IPS-20b (cell line): ENCODE data around the gene NR1I3.

Source experiments
- H3K27ac ChIP-seq: one replicate; pipeline ENCODE4 v1.5.1; 2013; ENCODE audit warnings: low read length
- H3K27me3 ChIP-seq: 2 replicates; pipeline ENCODE4 v1.6.1; 2013; ENCODE audit warnings: mild to moderate bottlenecking, low read length, inconsistent platforms; ENCODE audit not compliant: insufficient read depth
- H3K36me3 ChIP-seq: 2 replicates; pipeline ENCODE4 v1.6.1; 2013; ENCODE audit warnings: low read depth, mild to moderate bottlenecking, inconsistent platforms, low read length, moderate library complexity; ENCODE audit not compliant: insufficient read depth
- H3K4me1 ChIP-seq: 2 replicates; pipeline ENCODE4 v1.6.1; 2013; ENCODE audit warnings: mild to moderate bottlenecking, control low read depth, inconsistent platforms, low read length, moderate library complexity; ENCODE audit not compliant: insufficient read depth
- H3K4me3 ChIP-seq: 2 replicates; pipeline ENCODE4 v1.5.1; 2013; ENCODE audit warnings: mild to moderate bottlenecking, low read length, inconsistent platforms
- H3K9ac ChIP-seq: 2 replicates; pipeline ENCODE4 v1.6.1; 2013; ENCODE audit warnings: low read depth, mild to moderate bottlenecking, inconsistent platforms, low read length, moderate library complexity
- H3K9me3 ChIP-seq: 2 replicates; pipeline ENCODE4 v1.6.1; 2013; ENCODE audit warnings: mild to moderate bottlenecking, low read depth, low read length, inconsistent platforms; ENCODE audit not compliant: insufficient read depth

Gene NR1I3, protein sequence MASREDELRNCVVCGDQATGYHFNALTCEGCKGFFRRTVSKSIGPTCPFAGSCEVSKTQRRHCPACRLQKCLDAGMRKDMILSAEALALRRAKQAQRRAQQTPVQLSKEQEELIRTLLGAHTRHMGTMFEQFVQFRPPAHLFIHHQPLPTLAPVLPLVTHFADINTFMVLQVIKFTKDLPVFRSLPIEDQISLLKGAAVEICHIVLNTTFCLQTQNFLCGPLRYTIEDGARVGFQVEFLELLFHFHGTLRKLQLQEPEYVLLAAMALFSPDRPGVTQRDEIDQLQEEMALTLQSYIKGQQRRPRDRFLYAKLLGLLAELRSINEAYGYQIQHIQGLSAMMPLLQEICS

DNA sequence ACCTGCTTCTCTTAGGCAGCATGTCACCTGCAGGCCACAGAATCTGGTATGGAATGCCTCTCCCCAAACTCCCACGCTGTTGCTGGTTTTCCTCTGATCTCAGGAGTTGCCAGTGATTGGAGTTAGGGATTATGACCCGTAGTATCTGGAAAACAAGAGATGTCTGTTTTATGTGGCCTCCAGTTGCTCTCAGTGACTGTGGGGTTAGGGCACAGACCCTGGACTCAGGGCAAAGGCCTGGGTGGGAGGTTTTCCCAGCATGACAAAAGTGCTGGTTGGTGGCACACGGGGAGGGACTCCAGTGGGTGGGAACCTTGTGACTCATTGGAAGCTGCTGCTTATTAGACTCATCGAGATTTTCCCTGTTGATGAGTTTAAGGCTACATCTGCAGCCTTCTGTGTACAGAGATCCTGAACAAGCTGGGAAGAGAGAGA lies at the start of gene NR1I3:
TSS of gene NR1I3 (minus strand) at position 165 of the 435 bp plus-strand sequence. CDS start 1,638 bp downstream, outside the sequence.
- Histone ChIP-seq H3K9ac (no peak within 1 kb of the TSS), H3K4me3 (no peak within 1 kb of the TSS), H3K36me3 (no peaks in the 10 kb centered on the region), H3K9me3 (no peaks in the 10 kb centered on the region), H3K27me3 (no peaks in the 10 kb centered on the region), H3K4me1 (no peaks in the 10 kb centered on the region; the same call in 1 of the 2 replicates), H3K27ac (no peak within 1 kb of the TSS)

DNA sequence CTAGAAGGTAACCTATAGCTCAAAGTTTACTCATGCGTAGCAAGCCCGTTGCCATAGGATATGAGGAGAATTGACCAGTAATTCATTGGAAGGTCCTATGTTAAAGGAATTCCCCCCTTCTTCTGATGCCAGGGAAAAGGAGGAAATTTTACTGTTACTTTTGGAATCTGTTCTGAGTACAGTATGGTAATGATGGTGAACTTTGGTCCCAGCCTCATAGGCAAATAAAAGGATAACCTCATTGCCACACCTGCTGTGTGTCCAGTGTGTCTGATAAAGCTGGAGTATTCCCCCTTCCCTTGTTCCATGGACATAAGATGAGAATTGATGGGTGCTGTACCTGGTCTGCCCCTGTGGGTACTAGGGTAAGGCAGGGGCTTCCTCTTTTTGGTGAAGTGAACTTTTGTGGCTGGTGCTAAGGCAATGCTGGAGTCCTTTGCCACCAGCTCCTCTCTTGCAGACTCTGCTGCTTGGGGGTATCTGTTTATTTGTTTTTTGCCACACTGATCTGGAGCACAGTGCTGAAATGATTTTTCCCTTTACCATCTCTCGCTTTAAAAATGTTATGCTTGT lies 49.6 kb upstream of the NR1I3 start:
- Histone ChIP-seq H3K4me1 (no peaks in the 10 kb centered on the region), H3K27me3 (peaks cover 11% of the 10 kb centered on the region; the same call in 1 of the 2 replicates), H3K4me3 (no peak overlapping the region), H3K9ac (no peak overlapping the region), H3K9me3 (no peaks in the 10 kb centered on the region), H3K36me3 (no peaks in the 10 kb centered on the region), H3K27ac (no peak overlapping the region)

DNA sequence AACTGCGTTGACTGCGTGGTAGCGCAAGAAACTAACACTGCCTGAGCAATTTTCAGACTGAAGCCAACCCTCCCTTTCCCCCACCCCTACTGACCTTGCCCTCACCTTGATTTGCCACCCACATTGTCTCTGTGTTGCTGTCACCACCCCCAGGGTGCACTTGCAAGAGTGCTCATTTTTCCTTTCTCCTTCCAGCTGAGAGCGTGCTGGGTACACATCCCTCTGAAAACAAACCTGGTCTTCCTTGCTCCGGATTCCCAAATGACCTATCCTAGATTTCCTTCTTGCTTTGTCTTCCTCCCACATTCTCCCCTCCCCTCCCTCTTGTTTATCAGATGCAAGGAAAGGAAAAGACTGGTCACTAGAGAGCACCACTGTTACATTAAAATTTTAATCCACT lies 47.5 kb upstream of the NR1I3 start:
- peak overlapping the region; percentile 25; the same call in 1 of the 2 replicates for H3K9ac ChIP-seq
- H3K27ac ChIP-seq, result no peak overlapping the region
- peaks cover 11% of the 10 kb centered on the region; the same call in 1 of the 2 replicates for H3K27me3 ChIP-seq
- H3K4me3 ChIP-seq, result no peak overlapping the region
- no peaks in the 10 kb centered on the region for H3K36me3 ChIP-seq
- no peaks in the 10 kb centered on the region for H3K4me1 ChIP-seq
- no peaks in the 10 kb centered on the region for H3K9me3 ChIP-seq

DNA sequence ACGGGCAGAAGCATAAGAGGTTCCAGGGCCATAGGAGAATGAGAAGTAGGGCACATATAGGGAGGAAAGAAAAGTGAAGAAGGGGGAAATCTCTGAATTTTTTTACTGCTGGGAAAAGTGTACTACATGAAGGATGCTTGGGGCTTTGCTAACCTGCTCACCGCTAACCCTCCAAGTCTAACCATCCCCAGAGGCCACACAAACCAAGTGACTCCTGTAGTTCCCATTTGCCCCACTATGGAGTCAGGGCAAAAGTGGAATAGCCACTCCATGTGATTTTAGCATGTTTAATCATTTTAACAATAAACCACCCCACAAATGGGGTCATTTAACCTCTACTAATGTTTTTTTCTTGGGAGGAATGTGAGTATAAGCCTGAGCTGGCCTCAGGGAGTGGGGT lies 47.1 kb upstream of the NR1I3 start:
- peaks cover 11% of the 10 kb centered on the region; the same call in 1 of the 2 replicates for H3K27me3 ChIP-seq
- no peaks in the 10 kb centered on the region for H3K9me3 ChIP-seq
- no peaks in the 10 kb centered on the region for H3K4me1 ChIP-seq
- no peaks in the 10 kb centered on the region for H3K36me3 ChIP-seq
- H3K27ac ChIP-seq, result no peak overlapping the region
- no peak overlapping the region for H3K4me3 ChIP-seq
- H3K9ac ChIP-seq, result peak overlapping the region; percentile 25; the same call in 1 of the 2 replicates

DNA sequence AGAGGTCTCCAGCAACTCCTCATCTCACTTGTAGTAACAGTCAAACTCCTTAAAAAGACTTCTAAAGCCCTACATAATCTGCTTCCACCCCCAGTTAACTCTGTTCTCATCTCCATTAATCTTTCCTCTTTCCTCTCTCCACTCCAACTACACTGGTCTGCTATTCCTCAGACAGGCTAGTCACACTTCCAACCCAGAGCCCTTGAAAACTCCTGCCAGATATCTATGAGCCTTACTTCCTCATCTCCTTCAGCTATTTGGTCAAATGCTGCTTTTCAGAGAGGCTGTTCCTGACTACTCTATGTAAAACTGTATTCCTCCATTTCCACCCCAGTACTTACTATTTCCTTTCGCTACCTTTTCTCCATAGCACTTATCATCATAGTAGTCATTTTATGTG lies 45.0 kb upstream of the NR1I3 start:
- no peak overlapping the region for H3K9ac ChIP-seq
- no peak overlapping the region for H3K4me3 ChIP-seq
- no peaks in the 10 kb centered on the region for H3K36me3 ChIP-seq
- no peak overlapping the region for H3K27ac ChIP-seq
- H3K27me3 ChIP-seq, result peaks cover 14% of the 10 kb centered on the region; the same call in 1 of the 2 replicates
- no peaks in the 10 kb centered on the region for H3K4me1 ChIP-seq
- H3K9me3 ChIP-seq, result no peaks in the 10 kb centered on the region

DNA sequence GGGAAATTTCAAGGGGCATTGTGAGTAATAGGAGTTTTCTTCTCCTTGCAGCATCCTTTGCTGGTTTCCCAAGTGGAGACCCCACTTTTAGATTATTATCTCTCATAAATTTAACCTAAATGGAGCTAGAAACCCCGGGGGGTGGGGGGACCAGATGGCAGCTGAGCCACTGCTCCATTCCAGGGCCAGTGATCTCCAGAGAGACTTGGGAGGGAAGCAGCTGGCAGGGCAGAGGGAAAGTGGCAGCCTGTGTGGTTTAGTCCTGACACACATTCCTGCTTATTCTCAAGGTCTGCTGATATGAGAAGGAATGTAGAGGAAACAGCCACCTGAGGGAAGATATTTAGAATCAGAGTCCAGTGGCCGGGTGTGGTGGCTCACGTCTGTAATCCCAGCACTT lies 36.9 kb upstream of the NR1I3 start:
- no peak overlapping the region for H3K4me3 ChIP-seq
- no peak overlapping the region for H3K27ac ChIP-seq
- H3K4me1 ChIP-seq, result no peaks in the 10 kb centered on the region
- H3K9ac ChIP-seq, result no peak overlapping the region
- no peaks in the 10 kb centered on the region for H3K9me3 ChIP-seq
- H3K36me3 ChIP-seq, result no peaks in the 10 kb centered on the region
- 0 out of 2 replicates have a peak, but pooled peaks cover 3% of the 10 kb centered on the region for H3K27me3 ChIP-seq

DNA sequence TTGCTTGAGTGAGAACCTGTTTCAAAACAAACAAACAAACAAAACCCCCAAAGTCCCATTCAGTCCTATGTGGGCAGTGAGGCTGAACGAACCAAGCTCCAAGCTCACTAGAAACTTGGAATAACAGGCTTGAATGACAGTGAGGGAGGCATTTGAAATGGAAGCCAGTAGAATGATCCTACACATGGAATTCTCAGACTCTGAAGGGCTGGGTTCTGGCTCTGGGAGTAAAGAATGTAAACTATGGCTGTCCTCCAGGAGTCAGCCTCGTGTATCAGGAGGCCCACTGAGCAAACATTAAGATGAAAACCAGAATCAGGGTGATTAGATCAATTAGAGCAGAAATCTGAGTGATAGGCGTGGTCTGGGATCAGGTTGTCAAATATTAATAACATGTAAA lies 35.4 kb upstream of the NR1I3 start:
- Histone ChIP-seq H3K27me3 (0 out of 2 replicates have a peak, but pooled peaks cover 3% of the 10 kb centered on the region), H3K4me1 (no peaks in the 10 kb centered on the region), H3K4me3 (no peak overlapping the region), H3K9ac (no peak overlapping the region), H3K36me3 (no peaks in the 10 kb centered on the region), H3K27ac (no peak overlapping the region), H3K9me3 (no peaks in the 10 kb centered on the region)

DNA sequence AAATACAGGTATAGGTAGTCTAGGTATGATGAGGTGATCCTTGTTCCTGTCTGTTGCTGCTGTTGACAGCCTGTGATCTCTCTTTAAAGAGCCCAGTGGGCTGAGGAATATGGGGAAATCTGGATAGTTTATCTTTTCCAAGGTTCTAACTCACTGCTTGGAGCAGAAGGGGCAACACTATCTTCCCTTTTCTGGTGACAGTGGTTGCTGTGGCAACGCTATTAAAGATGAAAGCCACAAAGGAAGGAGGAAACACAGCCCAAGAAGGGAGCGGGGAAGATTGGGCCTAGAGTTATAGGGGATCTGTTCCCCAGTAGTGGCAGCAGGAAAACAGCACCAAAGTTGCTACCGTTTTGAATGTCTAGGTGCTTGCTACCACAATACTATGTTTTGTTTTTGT lies 29.3 kb upstream of the NR1I3 start:
- Histone ChIP-seq H3K9me3 (no peaks in the 10 kb centered on the region), H3K4me1 (peaks cover 6% of the 10 kb centered on the region; the same call in 1 of the 2 replicates), H3K27me3 (no peaks in the 10 kb centered on the region), H3K9ac (no peak overlapping the region), H3K4me3 (no peak overlapping the region), H3K36me3 (no peaks in the 10 kb centered on the region), H3K27ac (no peak overlapping the region)

DNA sequence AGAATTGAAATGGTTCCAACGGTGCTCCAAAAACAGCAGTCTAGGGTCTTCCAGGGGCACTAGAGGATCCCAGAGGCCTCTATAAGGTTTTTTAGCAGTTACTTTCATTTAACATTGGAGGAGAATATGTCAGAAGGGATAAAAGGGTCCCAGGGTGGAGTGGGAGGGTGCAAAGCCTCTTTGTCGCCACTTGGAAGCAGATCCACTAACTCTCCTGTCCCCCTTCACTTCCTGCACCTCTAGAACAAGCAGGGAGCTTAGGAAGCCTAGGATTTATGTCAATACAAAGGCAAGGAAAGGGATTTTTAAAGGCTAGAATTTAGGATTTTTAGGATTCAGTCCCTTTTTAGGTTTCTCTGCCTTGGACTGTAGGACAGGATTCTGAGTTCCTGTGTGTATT lies 28.8 kb upstream of the NR1I3 start:
- no peaks in the 10 kb centered on the region for H3K36me3 ChIP-seq
- no peak overlapping the region for H3K4me3 ChIP-seq
- H3K4me1 ChIP-seq, result peaks cover 6% of the 10 kb centered on the region; the same call in 1 of the 2 replicates
- H3K9ac ChIP-seq, result no peak overlapping the region
- H3K27me3 ChIP-seq, result peaks cover 1% of the 10 kb centered on the region
- no peaks in the 10 kb centered on the region for H3K9me3 ChIP-seq
- H3K27ac ChIP-seq, result no peak overlapping the region

DNA sequence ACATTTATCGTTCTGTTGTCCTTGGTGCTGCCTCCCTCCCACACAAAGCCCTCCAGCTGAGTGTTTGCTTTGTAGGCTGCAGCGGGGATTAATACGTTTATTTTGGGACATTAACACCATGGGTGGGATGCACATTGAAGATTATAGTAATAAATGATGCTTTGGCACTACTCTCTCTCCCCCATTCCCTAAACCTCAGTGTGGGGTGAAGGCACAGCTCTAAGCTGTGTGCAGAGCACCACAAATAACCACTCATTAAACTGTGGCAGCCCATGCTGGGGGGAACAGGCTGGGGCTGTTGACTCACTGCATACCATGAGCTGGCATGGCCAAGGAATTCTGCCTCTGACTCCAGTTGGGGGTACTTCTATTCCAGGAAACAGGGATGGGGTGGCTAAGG lies 28.2 kb upstream of the NR1I3 start:
- Histone ChIP-seq H3K9ac (no peak overlapping the region), H3K36me3 (no peaks in the 10 kb centered on the region), H3K4me3 (no peak overlapping the region), H3K27ac (no peak overlapping the region), H3K9me3 (no peaks in the 10 kb centered on the region), H3K4me1 (peaks cover 6% of the 10 kb centered on the region; the same call in 1 of the 2 replicates), H3K27me3 (peaks cover 7% of the 10 kb centered on the region)

DNA sequence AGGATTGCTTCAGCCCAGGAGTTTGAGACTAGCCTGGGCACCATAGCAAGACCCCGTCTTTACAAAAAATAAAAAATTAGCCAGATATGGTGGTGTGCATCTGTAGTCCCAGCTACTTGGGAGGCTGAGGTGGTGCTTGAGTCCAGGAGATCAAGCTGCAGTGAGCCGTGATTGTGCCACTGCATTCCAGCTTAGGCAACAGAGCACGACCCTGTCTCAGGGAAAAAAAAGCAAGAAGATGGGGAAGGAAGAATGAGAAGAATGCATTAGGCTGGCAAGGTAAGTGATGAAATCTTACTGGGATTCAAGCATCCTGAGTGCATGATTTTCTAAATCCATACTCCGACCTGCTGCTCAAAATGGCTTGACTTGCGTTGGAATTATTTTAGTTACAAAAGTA lies 27.3 kb upstream of the NR1I3 start:
- no peaks in the 10 kb centered on the region for H3K9me3 ChIP-seq
- H3K4me3 ChIP-seq, result no peak overlapping the region
- peaks cover 16% of the 10 kb centered on the region for H3K27me3 ChIP-seq
- no peak overlapping the region for H3K27ac ChIP-seq
- peaks cover 14% of the 10 kb centered on the region for H3K4me1 ChIP-seq
- no peak overlapping the region for H3K9ac ChIP-seq
- no peaks in the 10 kb centered on the region for H3K36me3 ChIP-seq
